Vagina (tissue), 2 donors: Measurements from ENCODE around the gene SPATA31C1.

ENCODE experiments used
- CTCF ChIP-seq, 3 experiments: fragments of 450-650 bp in 2 of 3; fragments of 200-600 bp in 1 of 3; sonication (generic) in 1 of 3; IDR thresholded peaks; one replicate each; pipeline ENCODE4 v1.5.1; 2017 to 2019; ENCODE audit warnings: antibody characterized with exemption in 3 of 3, mild to moderate bottlenecking in 2 of 3, moderate library complexity in 2 of 3
- POLR2A ChIP-seq, 2 donors: fragments of 450-650 bp; IDR thresholded peaks; one replicate each; pipeline ENCODE4 v1.6.1; 2017; ENCODE audit warnings: antibody characterized with exemption in 2 of 2, mild to moderate bottlenecking in 2 of 2, moderate library complexity in 2 of 2

GRCh38 chr9:87958591-87958990 lies 40.8 kb downstream of the SPATA31C1 start:
- no peak for TF ChIP-seq CTCF (IDR thresholded peaks at IDR 0.05)
- no peak for TF ChIP-seq POLR2A (IDR thresholded peaks at IDR 0.05)
